HG02885 (cell line): ENCODE measurements around the gene SGIP1.

Source experiments
- ATAC-seq: cut with Tn5 transposase; IDR thresholded peaks from one replicate; pipeline ENCODE4 v1.9.1; 2021; ENCODE audit warnings: mild to moderate bottlenecking; ENCODE audit not compliant: unreplicated experiment, poor library complexity

The SGIP1 gene

GRCh38 chr1:66519992-66520391, 14.0 kb upstream of the SGIP1 start:
- ATAC-seq = no peak

- no peak for ATAC-seq
Observed at GRCh38 chr1:66520655-66521054, 13.3 kb upstream of the SGIP1 start.

DNA sequence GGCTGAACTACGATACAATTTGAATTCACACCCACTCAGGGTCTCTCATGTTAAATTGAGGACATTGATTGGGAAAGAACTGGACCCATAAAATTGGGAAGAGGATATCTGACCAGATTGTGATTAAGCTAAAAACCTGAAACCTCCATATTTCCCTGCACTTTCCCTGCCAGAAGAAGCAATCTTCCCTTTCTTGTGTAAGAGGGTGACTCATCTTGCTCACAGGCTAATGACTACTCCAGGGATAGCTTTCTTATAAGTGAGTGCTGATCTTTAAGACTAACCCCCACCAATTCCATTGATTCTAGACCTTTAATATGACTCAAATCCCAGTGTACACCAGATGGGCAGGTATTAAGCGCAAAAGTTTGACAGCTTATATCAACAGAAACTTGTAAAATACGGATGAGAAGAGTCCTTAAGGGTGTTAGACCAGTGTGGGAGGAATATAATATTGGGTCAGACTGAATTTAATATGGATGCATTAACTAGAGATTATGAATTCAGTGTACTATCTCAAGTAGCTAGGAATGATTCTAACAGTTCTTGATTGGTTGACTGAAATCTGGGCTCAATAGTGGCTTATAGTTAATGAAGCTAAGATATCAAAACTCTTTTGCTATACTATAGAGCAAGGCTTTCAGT, 12.1 kb upstream of the SGIP1 start:
- ATAC-seq = no peak

- ATAC-seq = no peak
Observed at GRCh38 chr1:66523562-66523961, 10.4 kb upstream of the SGIP1 start.

DNA sequence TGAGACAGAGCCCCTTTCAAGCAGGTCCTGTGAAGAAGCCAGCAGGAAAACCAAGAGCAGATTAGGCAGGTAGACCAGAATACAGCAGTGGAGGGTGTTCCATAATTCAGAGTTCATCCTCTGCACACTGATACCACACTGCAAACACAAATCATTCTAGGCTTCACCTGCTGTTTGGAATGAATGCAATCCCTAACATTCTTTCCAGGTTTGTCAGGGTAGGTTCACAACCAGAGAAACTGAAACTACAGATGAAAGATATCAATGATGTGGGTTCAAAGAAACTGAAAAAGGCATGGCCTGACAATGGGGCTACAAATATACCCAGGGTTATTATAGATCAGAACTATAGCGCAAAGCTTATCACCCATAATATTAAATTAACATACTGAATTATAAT, 8.9 kb upstream of the SGIP1 start:
- no peak for ATAC-seq

DNA sequence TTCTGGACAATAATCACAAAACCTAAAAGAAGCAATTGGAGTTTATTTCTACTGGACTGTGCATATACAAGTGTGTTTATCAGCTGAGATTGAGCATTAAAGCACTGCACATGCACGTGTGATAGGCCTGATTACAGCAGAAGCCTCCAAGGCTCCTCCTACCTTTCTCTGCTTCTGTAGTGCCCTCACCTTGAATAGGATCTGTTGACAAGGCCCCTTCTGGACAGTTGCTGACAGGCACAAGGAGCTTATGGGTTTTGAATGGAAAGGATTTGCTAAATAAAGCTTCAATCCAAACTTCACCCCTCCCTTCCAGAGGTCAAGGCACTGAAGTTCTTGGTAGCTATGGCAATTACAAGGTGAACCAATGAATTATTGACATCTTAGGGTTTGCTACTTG, 7.9 kb upstream of the SGIP1 start:
- ATAC-seq = no peak

- ATAC-seq = no peak
Observed at GRCh38 chr1:66526991-66527390, 7.0 kb upstream of the SGIP1 start.

DNA sequence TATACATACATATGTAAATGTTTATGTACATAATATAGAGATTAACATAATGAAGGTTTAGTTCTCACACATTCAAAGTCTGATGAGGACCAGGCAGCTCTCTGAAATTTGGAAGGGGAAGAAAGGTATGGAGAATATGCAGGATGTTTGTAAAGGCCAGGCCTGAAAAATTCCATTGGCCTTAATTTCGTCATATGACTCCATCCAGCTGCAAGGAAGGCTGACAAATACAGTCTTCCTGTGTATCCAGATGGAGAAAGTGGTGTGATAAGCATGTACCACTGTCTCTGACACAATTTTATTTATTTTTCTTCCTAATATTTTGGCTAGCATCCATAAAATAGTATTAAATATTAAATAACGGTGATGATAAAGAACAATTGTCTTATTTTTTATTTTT, 6.3 kb upstream of the SGIP1 start:
- ATAC-seq = no peak

DNA sequence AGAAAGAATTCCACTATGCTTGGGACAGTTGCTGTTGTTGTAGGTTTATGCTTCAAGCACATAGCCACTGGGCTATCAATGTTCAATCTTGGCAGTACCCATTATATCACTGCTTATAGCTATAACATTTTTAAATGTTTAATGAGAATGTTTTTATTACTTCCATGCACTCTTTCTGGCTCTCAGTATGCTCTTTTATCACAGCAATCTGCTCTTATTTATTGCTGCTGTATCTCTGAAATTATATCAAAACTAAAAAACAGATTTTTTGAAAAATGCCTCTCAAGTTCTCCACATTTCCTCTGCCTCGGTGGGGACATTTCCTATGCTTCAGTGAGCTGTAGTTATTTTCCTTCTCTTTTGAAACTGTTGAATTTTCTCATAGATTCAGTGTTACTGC, 5.4 kb upstream of the SGIP1 start:
- no peak for ATAC-seq

DNA sequence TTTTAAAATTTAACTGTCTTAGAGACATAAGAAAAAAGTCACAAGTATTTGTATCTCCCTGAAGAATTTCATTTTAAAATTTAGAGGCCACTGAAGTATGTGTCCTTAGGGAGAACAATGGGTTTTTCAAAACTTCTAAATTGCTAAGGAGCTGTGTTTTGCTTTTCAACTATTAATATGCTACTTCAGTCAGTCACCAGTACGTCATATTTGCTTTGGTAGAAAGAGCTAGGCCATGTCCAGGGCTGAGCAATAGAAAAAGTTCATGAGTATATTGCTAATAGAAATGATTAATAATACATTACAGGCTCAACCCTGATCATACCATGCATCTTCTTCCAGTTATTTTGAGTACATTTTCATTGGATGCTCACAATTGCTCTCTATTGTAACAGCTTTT, 1.7 kb upstream of the SGIP1 start:
- ATAC-seq = no peak

GRCh38 chr1:66532798-66533783, 862 bp upstream of the SGIP1 start:
- ATAC-seq = no peak

DNA sequence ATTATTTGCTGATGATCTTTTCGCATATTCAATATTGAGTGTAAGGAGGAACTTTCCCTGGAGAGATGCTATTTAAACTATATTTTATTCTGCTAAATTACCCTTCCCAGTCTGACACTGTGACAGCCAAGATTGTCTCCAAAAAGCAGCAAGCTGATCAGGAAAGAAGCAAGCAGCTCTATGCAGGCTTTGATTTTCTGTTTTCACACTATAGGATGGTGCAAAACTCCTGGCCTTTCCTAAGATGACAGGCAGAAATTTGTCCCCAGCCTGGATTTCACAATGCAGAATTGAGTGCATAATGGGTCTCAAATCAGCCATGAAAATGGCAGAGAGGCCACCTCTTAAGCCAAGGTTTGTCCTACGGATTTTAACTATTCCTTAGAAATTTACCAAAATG, 1.1 kb downstream of the SGIP1 start:
- no peak for ATAC-seq

- no peak for ATAC-seq
Observed at GRCh38 chr1:66535853-66536252, 1.9 kb downstream of the SGIP1 start.

GRCh38 chr1:66537718-66538117, 3.8 kb downstream of the SGIP1 start:
- ATAC-seq = no peak

DNA sequence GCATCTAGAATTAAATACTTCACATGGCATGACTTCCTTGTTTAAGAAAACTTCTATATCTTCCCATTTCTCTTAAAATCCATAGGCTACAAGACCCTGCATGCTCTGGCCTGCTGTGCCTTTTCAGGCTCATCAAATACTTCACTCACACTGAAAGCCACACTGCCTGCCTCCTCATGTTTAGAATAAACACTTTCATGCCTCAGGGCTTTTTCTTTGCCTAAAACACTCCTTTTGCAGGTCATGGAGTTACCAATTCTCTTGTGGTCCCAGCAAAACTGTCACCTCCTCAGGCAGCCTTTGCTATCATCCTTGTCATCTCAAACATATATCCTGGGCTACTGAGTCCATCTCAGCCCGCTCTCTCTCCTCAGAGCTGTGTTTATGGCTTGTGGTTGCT, 5.5 kb downstream of the SGIP1 start:
- ATAC-seq = no peak

GRCh38 chr1:66540434-66541032, 6.6 kb downstream of the SGIP1 start:
- ATAC-seq = no peak

- no peak for ATAC-seq
Observed at GRCh38 chr1:66542314-66542713, 8.4 kb downstream of the SGIP1 start.

DNA sequence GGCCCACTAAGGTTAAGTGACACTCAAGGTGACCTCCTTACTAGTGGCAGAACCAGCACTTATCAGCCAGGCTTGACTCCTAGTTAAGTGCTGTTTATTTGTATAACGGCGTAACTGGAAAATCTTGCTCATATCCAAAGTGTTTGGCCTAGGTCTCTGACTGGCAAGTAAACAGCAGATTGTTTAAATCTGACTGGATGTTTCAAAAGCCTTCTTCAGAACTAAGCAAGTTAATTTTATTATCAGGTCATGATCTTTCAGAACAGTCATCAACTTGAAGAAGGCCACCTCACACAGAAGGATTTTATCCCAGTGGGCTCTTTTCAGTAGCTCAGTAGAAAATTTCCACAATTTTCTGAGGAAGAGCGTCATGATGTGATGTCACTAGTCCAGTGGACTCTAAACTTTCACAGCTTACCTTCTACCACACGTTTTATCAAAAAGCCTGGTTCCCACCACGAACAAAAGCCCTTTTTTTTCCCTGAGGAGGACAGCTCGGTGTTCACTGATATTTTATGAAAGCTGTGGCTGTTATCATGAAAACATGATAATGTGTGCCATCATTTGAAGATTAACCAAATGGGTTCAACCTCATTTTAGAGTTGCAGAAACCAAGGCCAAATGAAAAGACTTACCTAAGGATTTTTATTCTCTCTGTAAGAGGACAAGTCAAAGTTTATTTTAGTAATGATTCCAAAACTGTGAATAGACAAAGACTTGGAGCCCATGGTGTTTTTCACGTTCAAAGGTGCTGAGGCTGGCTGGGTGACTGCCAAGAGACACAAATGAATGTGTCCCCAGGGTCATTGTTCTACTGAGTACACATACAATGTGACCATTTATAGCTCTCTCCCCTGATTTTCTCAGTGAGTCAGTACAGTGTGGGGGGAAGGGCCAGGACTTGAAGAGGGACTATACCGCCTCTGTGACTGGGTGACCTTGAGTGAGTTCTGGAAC, 9.1 kb downstream of the SGIP1 start:
- ATAC-seq = no peak

GRCh38 chr1:66546047-66546810, 12.3 kb downstream of the SGIP1 start:
- no peak for ATAC-seq
